NCI-H2081 (cell line): Measurements from ENCODE around the gene CASP5.
"Not testable (repeated sequence)": the region's sequence is repeated elsewhere in the genome, so short reads cannot be mapped to it uniquely, and the experiment has no call there.

ENCODE experiments used
- DNase-seq, 2 experiments: peaks; one replicate each; lab custom pipeline; 2025; lab: John Stamatoyannopoulos, UW

CASP5 gene

GRCh38 chr11:105023003-105023402, at the start of gene CASP5:
TSS of gene CASP5 (minus strand) at chr11:105023168. CDS start at chr11:105023136, 32 bp downstream.
- no peak for DNase-seq

DNA sequence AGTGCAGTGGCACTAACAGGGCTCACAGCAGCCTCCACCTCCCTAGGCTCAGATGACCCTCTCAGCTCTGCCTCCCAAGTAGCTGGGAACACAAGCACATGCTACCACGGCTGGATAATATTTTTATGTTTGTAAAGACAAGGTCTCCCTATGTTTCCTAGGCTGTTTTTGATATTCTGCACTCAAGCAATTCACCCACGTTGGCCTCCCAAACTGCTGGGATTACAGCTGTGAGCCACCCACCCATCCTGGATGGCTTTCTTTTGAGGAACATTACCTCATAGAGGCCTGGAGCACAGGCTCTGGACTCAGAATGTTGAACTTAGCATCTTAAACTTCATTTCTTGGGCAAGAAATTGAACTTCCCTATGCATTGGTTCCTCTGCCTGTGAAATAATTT, 49.1 kb upstream of the CASP5 start:
- not testable (repeated sequence) for DNase-seq

- DNase-seq = no peak
These were observed 48.2 kb upstream of the CASP5 start for GRCh38 chr11:105071089-105071732.

- no peak for DNase-seq
These were observed 47.3 kb upstream of the CASP5 start for GRCh38 chr11:105070306-105070705.

GRCh38 chr11:105069749-105070148, 46.8 kb upstream of the CASP5 start:
- DNase-seq = not testable (repeated sequence)

- not testable (repeated sequence) for DNase-seq
These were observed 40.4 kb upstream of the CASP5 start for GRCh38 chr11:105063245-105063941.

GRCh38 chr11:105057432-105057831, 34.5 kb upstream of the CASP5 start:
- no peak for DNase-seq

- DNase-seq = no peak
These were observed 33.5 kb upstream of the CASP5 start for GRCh38 chr11:105056446-105056845.

DNA sequence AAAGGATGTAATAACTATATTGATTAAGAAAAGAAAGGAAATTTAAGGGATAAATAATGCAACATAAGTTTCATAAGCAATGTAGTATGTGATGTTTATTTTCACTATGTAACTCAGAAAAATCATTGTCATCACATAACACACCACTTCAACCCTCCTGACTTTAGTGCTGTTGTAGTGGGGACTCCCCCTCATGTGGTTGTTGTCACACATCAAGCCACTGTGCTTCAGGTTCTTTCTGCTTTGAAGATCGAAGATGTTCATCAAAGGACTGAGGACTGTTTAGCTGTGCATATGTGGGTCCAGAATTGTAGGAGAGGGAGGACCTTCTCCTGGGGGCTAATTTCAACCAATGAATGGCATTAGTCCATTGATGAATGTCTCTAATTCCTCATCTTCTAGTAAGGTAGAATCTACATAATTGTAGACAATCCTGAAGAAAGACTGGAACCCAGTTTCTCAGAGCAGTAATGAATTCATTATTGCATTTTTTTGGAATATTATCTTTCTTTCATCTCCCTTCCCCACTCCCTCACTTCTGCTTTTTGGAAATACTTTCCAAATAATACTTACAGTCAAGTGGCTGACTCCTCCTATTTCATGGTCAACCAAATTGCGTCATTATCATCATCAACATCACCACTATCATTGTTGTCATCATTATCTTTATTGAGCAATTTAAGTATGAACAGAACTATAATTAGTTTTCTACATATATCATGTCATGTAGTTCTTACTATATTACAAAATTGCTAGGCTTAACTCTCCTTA, 31.9 kb upstream of the CASP5 start:
- no peak for DNase-seq

DNA sequence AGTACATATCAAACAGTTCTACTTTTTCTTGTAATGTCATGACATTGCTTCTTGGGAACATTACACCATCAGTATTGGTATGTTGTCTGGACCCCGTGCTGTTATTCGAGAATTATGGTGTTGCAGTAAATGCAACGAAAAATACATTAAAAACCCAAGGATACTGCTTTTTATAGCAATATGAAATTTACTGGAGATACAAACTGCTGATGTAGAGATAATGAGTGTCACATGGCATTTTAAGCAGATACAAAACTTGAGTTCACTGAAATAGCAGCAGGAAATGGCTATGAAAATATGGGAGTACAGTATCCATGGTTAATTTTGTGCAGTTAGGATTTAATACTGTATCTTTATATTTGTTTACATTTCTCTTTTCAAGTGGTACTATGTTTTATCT, 29.5 kb upstream of the CASP5 start:
- no peak for DNase-seq

DNA sequence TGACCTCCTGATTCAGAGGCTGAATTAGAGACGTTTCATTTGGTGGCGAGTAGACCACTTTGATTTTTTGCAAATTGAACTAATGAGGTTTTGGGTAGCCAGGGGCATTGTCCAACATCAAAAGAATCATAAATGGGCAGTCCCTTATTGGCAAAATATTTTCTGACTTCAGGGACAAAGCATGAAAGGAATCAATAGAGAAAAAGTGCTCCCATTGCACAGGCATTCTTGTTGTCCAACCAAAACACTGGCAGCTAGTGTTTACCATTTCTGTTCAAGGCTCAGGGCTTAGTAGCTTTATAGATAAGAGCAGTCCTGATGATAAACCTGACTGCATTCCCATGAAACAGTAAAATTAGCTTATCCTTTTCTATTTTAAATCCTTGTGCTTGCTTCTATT, 28.6 kb upstream of the CASP5 start:
- DNase-seq = no peak

DNA sequence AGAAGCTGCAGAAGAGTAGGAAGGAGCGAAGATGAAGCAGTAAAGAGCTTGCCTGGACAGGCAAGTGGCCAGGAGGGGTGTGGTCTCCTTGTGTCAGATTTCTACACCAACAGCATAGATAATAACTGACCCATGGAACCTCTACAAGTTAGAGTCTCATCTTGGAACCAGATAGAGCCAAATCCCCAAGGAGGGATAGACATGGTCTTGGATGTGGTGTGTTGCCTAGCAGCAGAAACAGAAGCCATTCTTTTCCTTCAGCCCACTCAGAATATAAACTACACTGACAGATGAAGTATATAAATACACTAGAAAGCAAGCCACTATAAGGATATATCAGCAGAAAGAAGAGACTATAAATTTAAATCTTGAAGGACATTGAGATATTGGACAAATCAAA, 26.5 kb upstream of the CASP5 start:
- no peak for DNase-seq

DNA sequence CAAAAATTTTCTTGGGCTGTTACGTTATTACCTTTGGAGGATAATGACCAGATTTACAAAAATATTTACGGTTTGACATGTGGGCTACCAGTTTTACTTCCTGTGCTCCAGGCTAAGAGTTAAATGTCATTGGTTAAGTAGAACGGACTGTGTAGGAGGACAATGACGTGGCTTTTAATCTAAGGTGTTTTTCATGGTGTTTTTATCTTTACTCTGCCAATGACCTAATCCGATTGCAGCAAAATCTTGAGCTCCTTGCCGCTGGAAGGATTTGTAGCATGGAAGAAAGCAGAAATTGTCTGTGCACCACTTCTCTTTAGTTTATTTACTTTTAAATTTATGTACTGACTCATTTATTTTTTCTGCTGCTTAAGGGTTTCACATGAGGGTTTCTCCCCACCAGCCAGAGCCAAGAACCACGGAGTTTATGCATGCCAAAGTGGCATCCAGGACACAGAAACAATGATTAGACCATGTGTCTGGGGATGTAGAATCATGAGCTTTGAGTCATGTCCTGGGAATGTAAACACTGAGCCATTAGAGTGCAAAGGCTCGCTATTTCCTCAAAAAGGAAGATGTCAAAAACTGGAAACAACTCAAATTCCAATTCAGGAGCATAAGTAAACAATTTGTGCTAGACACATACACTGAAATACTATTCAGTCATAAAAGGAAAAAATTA, 24.1 kb upstream of the CASP5 start:
- DNase-seq = no peak

DNA sequence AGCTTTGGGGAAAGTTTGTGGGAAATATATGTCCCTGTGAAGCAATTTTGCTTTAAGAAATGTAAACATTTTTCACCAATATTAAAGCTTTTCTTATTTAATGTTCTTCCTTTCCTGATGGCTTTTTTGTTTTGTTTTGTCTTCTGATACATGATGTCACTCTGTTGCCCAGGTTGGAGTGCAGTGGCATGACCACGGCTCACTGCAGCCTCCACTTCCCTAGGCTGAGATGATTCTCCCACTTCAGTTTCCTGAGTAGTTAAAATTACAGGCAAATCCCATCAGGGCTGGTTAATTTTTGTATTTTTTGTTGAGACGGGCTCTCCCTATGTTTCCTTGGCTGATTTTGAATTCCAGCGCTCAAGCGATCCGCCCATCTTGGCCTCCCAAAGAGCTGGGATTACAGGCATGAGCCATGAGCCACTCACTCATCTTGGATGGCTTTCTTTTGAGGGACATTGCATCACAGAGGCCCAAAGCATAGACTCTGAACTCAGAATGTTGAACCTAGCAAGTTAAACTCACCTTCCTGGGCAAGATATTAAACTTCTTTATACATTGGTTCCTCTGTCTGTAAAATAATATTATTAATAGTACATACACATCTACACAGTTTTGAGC, 22.8 kb upstream of the CASP5 start:
- no peak for DNase-seq

GRCh38 chr11:105044557-105045524, 21.9 kb upstream of the CASP5 start, which contains the start of gene CARD16:
TSS of gene CARD16 (minus strand) at chr11:105045335. CDS start at chr11:105045297, 38 bp downstream.
- DNase-seq = not testable (repeated sequence)

GRCh38 chr11:105042178-105042577, 19.2 kb upstream of the CASP5 start:
- DNase-seq = no peak

GRCh38 chr11:105040703-105041102, 17.7 kb upstream of the CASP5 start:
- no peak for DNase-seq

GRCh38 chr11:105034813-105035620, 12.0 kb upstream of the CASP5 start, which contains the start of gene CASP1:
TSS of gene CASP1 (minus strand) at chr11:105035144. CDS start at chr11:105035113, 31 bp downstream.
- no peak for DNase-seq

GRCh38 chr11:105034388-105034787, 11.4 kb upstream of the CASP5 start:
- DNase-seq = not testable (repeated sequence)

DNA sequence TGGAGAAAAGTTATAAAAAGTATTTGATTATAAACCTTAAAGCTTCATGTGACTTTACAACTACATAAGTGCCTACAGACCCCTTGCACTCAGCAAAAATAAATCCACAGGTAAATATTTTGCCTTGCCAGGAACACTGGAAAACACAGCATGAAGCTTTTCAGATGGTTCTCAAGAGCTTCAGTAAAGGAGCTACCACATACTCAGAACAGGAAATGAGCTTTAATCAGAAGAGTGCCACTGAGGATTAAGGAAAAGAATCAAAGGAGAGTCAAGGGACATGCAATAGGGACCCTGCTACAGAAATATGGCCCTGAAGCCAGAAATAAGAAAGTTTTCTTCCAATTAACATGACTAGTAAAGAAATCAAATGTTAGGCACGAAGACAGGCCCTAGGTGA, 10.8 kb upstream of the CASP5 start:
- DNase-seq = no peak
